ENCODE data around the gene PITPNC1. TPM values are rescaled to one million over a fixed set of nuclear protein-coding genes. Genes with fewer than 3 reads are reported as not detected.
"Not testable (repeated sequence)": the region's sequence is repeated elsewhere in the genome, so short reads cannot be mapped to it uniquely, and the experiment has no call there.

Gene PITPNC1
- total RNA-seq, 1 donor from 2014 or later = 39.7 TPM

GRCh38 chr17:67401106-67401505, 24.0 kb downstream of the PITPNC1 start:
- DNase-seq (ENCODE audit: low spot score) = no peak
- H3K36me3 Mint-ChIP-seq (ENCODE audit: low read depth, unreplicated experiment) = no peaks in the 10 kb centered on the region
- H3K27me3 Mint-ChIP-seq (ENCODE audit: unreplicated experiment) = no peaks in the 10 kb centered on the region
- no peak overlapping the region for H3K4me3 Mint-ChIP-seq (ENCODE audit: unreplicated experiment)
- no peak for TF ChIP-seq CTCF (IDR thresholded peaks at IDR 0.05; ENCODE audit: unreplicated experiment)
- peaks cover 4% of the 10 kb centered on the region for H3K4me1 Mint-ChIP-seq (ENCODE audit: unreplicated experiment)
- H3K27ac Mint-ChIP-seq (ENCODE audit: unreplicated experiment) = no peak overlapping the region
- H3K9me3 Mint-ChIP-seq (ENCODE audit: unreplicated experiment) = no peaks in the 10 kb centered on the region

GRCh38 chr17:67401598-67402504, 24.8 kb downstream of the PITPNC1 start:
- no peaks in the 10 kb centered on the region for H3K27me3 Mint-ChIP-seq (ENCODE audit: unreplicated experiment)
- no peaks in the 10 kb centered on the region for H3K36me3 Mint-ChIP-seq (ENCODE audit: low read depth, unreplicated experiment)
- H3K9me3 Mint-ChIP-seq (ENCODE audit: unreplicated experiment) = no peaks in the 10 kb centered on the region
- H3K4me3 Mint-ChIP-seq (ENCODE audit: unreplicated experiment) = no peak overlapping the region
- H3K27ac Mint-ChIP-seq (ENCODE audit: unreplicated experiment) = no peak overlapping the region
- no peak for TF ChIP-seq CTCF (IDR thresholded peaks at IDR 0.05; ENCODE audit: unreplicated experiment)
- H3K4me1 Mint-ChIP-seq (ENCODE audit: unreplicated experiment) = peaks cover 4% of the 10 kb centered on the region
- no peak for DNase-seq (ENCODE audit: low spot score)

- peaks cover 4% of the 10 kb centered on the region for H3K4me1 Mint-ChIP-seq (ENCODE audit: unreplicated experiment)
- no peak overlapping the region for H3K27ac Mint-ChIP-seq (ENCODE audit: unreplicated experiment)
- H3K4me3 Mint-ChIP-seq (ENCODE audit: unreplicated experiment) = no peak overlapping the region
- TF ChIP-seq CTCF (IDR thresholded peaks at IDR 0.05; ENCODE audit: unreplicated experiment) = no peak
- DNase-seq (ENCODE audit: low spot score) = no peak
- H3K27me3 Mint-ChIP-seq (ENCODE audit: unreplicated experiment) = no peaks in the 10 kb centered on the region
- H3K36me3 Mint-ChIP-seq (ENCODE audit: low read depth, unreplicated experiment) = no peaks in the 10 kb centered on the region
- no peaks in the 10 kb centered on the region for H3K9me3 Mint-ChIP-seq (ENCODE audit: unreplicated experiment)
These were observed 26.0 kb downstream of the PITPNC1 start for GRCh38 chr17:67403065-67403464.

GRCh38 chr17:67403483-67403882, 26.4 kb downstream of the PITPNC1 start:
- Mint-ChIP-seq H3K36me3 (ENCODE audit: low read depth, unreplicated experiment) (no peaks in the 10 kb centered on the region), H3K27ac (ENCODE audit: unreplicated experiment) (no peak overlapping the region), H3K9me3 (ENCODE audit: unreplicated experiment) (no peaks in the 10 kb centered on the region), H3K4me1 (ENCODE audit: unreplicated experiment) (peaks cover 4% of the 10 kb centered on the region), H3K27me3 (ENCODE audit: unreplicated experiment) (no peaks in the 10 kb centered on the region), H3K4me3 (ENCODE audit: unreplicated experiment) (no peak overlapping the region)
- TF ChIP-seq CTCF (IDR thresholded peaks at IDR 0.05; ENCODE audit: unreplicated experiment) = no peak
- no peak for DNase-seq (ENCODE audit: low spot score)

GRCh38 chr17:67408455-67408830, 31.4 kb downstream of the PITPNC1 start:
- not testable (repeated sequence) for H3K9me3 Mint-ChIP-seq (ENCODE audit: unreplicated experiment); H3K4me3 Mint-ChIP-seq (ENCODE audit: unreplicated experiment); H3K36me3 Mint-ChIP-seq (ENCODE audit: low read depth, unreplicated experiment); DNase-seq (ENCODE audit: low spot score); H3K4me1 Mint-ChIP-seq (ENCODE audit: unreplicated experiment); H3K27me3 Mint-ChIP-seq (ENCODE audit: unreplicated experiment); H3K27ac Mint-ChIP-seq (ENCODE audit: unreplicated experiment)
